ENCODE results near the gene TRPC4AP.

DNA sequence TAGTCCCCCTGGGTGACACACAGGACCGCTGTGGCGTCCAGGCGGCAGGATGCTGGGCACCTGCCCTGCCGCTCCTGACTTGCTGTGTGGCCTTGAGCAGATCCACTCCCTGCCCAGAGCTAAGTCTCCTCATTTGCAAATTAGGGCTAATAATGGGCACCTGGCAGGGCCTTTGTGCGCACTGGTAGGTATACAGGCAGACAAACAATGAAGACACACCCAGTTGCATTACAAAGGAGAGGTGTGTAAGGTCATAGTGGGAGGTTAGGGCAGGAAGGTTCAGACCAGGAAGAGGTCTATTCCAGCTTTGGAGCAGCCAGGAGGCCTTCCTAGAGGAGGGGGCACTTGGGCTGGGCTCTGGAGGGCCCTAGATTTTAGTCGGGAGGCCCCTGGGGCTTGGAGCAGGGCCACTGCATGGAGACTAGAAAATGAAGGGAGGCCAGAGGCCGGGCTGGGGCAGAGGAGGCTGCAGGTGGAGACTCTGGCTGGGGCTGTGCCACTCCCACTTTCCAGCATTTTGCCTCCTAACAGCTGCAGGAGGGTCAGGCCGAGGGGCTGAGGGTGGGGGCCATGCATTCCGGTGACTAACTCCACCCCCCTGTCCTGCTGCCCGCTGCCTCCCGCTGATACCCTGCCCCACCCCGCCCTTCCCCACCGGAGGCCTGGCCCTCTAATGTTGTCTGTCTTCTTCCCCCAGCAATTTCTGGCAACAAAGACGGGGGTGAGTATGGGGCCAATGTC, 108.4 kb downstream of the TRPC4AP start:
- no peak for TF ChIP-seq EP300 (IDR thresholded peaks at IDR 0.05)
- TF ChIP-seq, protein P1, sequence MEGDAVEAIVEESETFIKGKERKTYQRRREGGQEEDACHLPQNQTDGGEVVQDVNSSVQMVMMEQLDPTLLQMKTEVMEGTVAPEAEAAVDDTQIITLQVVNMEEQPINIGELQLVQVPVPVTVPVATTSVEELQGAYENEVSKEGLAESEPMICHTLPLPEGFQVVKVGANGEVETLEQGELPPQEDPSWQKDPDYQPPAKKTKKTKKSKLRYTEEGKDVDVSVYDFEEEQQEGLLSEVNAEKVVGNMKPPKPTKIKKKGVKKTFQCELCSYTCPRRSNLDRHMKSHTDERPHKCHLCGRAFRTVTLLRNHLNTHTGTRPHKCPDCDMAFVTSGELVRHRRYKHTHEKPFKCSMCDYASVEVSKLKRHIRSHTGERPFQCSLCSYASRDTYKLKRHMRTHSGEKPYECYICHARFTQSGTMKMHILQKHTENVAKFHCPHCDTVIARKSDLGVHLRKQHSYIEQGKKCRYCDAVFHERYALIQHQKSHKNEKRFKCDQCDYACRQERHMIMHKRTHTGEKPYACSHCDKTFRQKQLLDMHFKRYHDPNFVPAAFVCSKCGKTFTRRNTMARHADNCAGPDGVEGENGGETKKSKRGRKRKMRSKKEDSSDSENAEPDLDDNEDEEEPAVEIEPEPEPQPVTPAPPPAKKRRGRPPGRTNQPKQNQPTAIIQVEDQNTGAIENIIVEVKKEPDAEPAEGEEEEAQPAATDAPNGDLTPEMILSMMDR (IDR thresholded peaks at IDR 0.05) = no peak
- TF ChIP-seq POLR2AphosphoS5 (IDR thresholded peaks at IDR 0.05) = peak in 1 of 3 donors; percentile 9
